ENCODE measurements around the gene ACAD10.

ACAD10 gene

GRCh38 chr12:111780166-111780565, 94.3 kb downstream of the ACAD10 start:
- no peak for DNase-seq

- no peak for DNase-seq
Observed at GRCh38 chr12:111780615-111781014, 94.8 kb downstream of the ACAD10 start.

DNA sequence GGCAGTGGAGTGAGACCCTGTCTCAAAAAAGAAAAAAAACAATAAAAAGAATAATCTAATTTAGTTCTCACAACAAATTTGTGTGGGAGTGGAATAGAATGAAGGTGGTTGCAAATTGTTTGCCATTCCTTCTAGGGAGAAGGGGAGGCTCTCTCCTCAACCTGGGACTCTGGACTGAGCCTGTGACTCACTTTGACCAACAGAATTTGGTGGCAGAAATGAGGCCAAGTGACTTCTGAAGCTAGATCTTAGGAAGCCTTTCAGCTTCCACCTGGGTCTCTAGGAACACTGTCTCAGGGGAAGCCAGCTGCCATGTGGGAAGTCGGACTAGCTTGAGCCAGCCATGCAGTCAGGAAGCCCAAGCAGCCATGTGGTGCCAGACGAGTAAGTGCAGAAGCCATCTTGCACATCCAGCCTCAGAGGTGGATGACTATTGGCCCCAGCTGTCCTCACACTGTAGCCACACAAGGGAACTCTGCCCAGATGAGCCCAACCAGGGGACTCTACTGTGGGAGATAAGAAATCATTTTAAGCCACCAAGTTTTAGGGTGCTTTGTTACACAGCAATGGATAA, 95.3 kb downstream of the ACAD10 start:
- DNase-seq = no peak

DNA sequence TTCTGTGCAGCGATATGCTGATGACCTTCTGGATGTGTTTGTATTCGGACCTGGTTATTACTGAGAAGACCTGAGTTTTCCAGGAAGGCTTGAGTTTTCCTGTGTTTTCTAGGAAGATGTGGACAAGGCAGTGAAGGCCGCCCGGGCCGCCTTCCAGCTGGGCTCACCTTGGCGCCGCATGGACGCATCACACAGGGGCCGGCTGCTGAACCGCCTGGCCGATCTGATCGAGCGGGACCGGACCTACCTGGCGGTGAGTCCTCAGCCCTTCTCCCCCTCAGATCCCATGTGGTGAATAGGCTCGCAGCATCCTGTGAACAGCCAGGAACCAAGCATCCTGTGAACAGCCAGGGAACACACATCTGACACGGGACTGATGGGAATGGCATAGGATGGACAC, 97.2 kb downstream of the ACAD10 start:
- DNase-seq = no peak

- DNase-seq = no peak
Observed at GRCh38 chr12:111784953-111785352, 99.1 kb downstream of the ACAD10 start.

DNA sequence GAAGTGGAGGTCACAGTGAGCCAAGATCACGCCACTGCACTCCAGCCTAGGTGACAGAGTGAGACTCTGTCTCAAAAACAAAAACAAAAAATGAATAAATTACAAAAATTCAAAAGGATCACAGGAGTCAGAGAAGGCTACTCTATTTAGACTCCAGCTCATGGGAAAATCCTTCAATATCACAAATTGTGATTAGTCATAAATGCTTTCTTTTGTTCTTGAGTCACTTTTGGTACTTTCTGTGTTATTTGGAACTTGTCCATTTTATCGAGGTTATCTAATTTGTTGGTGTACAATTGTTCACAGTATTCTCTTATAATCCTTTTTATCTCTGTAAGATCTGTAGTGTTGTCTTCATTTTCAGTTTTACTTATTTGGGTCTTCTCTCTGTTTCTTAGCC, 99.8 kb downstream of the ACAD10 start:
- no peak for DNase-seq

- no peak for DNase-seq
Observed at GRCh38 chr12:111788178-111788654, 102.4 kb downstream of the ACAD10 start.

GRCh38 chr12:111789779-111790178, 103.9 kb downstream of the ACAD10 start:
- no peak for DNase-seq

DNA sequence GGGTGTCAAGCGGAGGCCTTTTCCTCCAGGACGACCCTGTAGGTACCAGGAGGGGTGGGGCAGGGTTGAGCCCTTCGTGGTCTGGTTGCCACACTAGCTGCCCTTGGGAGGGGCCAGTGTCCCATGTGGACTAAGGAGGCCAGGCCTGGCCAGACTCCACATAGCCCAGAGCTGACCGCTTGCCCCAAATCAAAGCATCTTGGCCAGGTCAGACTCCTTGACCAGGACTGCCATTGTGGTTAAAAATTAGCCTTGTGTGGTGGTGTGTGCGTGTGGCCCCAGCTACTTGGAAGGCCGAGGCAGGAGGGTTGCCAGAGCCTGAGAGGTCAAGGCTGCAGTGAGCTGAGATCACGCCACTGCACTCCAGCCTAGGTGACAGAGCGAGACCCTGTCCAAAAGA, 105.7 kb downstream of the ACAD10 start:
- DNase-seq = no peak

DNA sequence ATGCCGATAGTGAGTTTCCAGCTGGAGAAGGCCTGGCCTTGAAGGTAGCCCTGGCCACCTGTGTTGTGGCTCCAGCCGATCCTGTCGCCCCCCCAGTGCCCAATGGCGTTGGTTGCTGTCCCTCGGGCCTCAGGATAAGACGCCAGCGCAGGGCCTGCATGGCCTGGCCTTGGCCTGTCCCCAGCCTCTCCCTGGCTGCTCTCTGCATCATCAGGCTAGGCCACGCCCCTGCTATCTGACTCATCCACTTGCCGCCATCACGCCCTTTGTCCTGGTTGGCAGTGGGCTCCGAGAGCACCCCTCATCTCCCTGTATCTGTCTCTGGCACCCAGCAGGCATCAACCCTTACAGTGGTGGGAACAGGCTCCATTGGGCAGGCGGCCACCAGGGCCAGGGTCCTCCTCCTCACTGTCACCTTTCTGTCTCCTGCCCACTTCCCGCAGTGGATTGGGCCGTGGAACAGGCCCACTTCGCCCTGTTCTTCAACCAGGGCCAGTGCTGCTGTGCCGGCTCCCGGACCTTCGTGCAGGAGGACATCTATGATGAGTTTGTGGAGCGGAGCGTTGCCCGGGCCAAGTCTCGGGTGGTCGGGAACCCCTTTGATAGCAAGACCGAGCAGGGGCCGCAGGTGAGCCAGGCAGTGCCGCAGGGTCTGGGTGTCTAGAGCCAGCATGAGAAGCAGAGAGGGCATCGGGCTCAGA, 106.5 kb downstream of the ACAD10 start:
- no peak for DNase-seq

DNA sequence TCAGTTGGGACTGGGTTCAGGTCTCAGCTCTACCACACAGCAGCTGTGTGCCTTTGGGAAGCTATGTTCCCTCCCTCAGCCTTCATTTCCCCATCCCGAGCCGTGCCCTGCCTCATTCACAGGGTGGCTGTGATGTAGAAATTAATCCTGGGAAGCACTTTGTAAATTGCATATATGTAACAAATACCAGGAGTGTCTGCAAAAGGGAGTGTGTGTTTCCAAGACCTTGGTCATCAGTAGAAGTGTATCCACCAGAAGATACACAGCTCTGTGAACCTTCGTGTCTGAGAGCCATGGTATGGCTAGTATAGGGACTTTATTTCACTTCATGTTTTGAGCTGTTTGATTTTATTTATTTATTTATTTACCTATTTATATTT, 107.0 kb downstream of the ACAD10 start:
- no peak for DNase-seq

- DNase-seq = no peak
Observed at GRCh38 chr12:111798182-111798581, 112.3 kb downstream of the ACAD10 start.

DNA sequence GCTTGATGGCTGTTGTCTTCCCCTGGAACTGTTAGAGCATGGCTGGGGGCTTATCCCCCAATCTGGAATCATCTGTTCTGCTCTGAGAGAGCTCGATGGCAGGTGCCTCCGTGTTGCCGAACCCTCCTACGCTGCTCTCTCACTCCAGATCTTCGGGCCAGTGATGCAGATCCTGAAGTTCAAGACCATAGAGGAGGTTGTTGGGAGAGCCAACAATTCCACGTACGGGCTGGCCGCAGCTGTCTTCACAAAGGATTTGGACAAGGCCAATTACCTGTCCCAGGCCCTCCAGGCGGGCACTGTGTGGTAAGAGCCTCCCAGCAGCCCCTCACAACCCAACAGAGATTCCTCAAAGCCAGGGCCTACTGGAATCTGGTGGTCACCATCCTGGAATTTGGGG, 113.9 kb downstream of the ACAD10 start:
- no peak for DNase-seq

GRCh38 chr12:111803038-111803626, 117.3 kb downstream of the ACAD10 start:
- no peak for DNase-seq

DNA sequence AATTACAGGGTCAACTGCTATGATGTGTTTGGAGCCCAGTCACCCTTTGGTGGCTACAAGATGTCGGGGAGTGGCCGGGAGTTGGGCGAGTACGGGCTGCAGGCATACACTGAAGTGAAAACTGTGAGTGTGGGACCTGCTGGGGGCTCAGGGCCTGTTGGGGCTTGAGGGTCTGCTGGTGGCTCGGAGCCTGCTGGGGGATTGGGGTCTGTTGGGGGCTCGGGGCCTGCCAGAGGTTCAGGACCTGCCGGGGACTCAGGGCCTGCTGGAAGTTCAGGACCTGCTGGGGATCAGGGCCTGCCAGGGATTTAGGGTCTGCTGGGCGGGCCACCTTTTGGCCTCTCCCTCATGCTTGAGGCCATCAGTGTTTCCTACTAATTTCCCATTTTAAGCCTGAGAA, 118.0 kb downstream of the ACAD10 start:
- DNase-seq = no peak

- no peak for DNase-seq
Observed at GRCh38 chr12:111806304-111806703, 120.5 kb downstream of the ACAD10 start.
